Measurements from ENCODE around the gene EGLN1.

- TF ChIP-seq TEAD4 (IDR thresholded peaks at IDR 0.05): no peak
- TF ChIP-seq RAD21 (IDR thresholded peaks at IDR 0.05; ENCODE audit: low read depth): no peak
- TF ChIP-seq EGR1 (IDR thresholded peaks at IDR 0.05): no peak
Measured at GRCh38 chr1:231414260-231415016, 7.6 kb downstream of the EGLN1 start.
